Mesenchymal stem cell (in vitro differentiated cells and primary cell): Measurements from ENCODE around the gene BCL6B.
A peak's percentile ranks its signal among the peaks of the same experiment; 100 is the strongest.

Experiments
- DNase-seq: peaks from one replicate; pipeline ENCODE4 v3.0.0-alpha.2; 2013
- H2AFZ ChIP-seq: one replicate; pipeline ENCODE4 v1.6.1; 2013; ENCODE audit warnings: low read depth, mild to moderate bottlenecking, control low read depth, inconsistent platforms, low read length, moderate library complexity
- H2AK5ac ChIP-seq: 2 replicates; pipeline ENCODE4 v1.6.1; 2013; ENCODE audit warnings: low read length, moderate library complexity, mild to moderate bottlenecking, inconsistent platforms; ENCODE audit not compliant: severe bottlenecking
- H2BK120ac ChIP-seq: one replicate; pipeline ENCODE4 v1.6.1; 2013; ENCODE audit warnings: low read depth, mild to moderate bottlenecking, inconsistent platforms, low read length, moderate library complexity
- H2BK12ac ChIP-seq, 2 experiments: one replicate each; pipeline ENCODE4 v1.6.1; 2013; ENCODE audit warnings: inconsistent platforms in 2 of 2, low read length in 2 of 2, mild to moderate bottlenecking in 2 of 2, moderate library complexity in 2 of 2, control low read depth in 1 of 2
- H2BK15ac ChIP-seq: one replicate; pipeline ENCODE4 v1.6.1; 2013; ENCODE audit warnings: mild to moderate bottlenecking, low read depth, inconsistent platforms; ENCODE audit not compliant: poor library complexity, severe bottlenecking
- H2BK5ac ChIP-seq: 2 replicates; pipeline ENCODE4 v1.6.1; 2013; ENCODE audit warnings: low read depth, mild to moderate bottlenecking, low read length, control low read depth, inconsistent platforms; ENCODE audit not compliant: poor library complexity, severe bottlenecking
- H3K14ac ChIP-seq, 2 experiments: one replicate each; pipeline ENCODE4 v1.6.1; 2013; ENCODE audit warnings: inconsistent platforms in 2 of 2, low read length in 2 of 2, control low read depth in 1 of 2, mild to moderate bottlenecking in 1 of 2, moderate library complexity in 1 of 2
- H3K18ac ChIP-seq, 2 experiments: one replicate each; pipeline ENCODE4 v1.6.1; 2013; ENCODE audit warnings: inconsistent platforms in 2 of 2, low read length in 2 of 2, control low read depth in 1 of 2, low read depth in 1 of 2, mild to moderate bottlenecking in 1 of 2
- H3K23ac ChIP-seq, 2 experiments: one replicate each; pipeline ENCODE4 v1.6.1; 2013; ENCODE audit warnings: inconsistent platforms in 2 of 2, low read length in 2 of 2, mild to moderate bottlenecking in 2 of 2, moderate library complexity in 2 of 2, control low read depth in 1 of 2
- H3K27ac ChIP-seq: 2 replicates; pipeline ENCODE4 v1.5.1; 2013; ENCODE audit warnings: mild to moderate bottlenecking, moderate library complexity, low read length, control low read depth, inconsistent platforms; ENCODE audit not compliant: poor library complexity, severe bottlenecking
- H3K27me3 ChIP-seq, 2 experiments: 2 replicates each; pipeline versions ENCODE4 v1.6.1 to v1.7.0; 2013; ENCODE audit warnings: low read length in 2 of 2, mild to moderate bottlenecking in 2 of 2, moderate library complexity in 2 of 2, control low read depth in 1 of 2, inconsistent platforms in 1 of 2; ENCODE audit not compliant: control insufficient read depth in 1 of 2, insufficient read depth in 1 of 2
- H3K36me3 ChIP-seq, 2 experiments: 2 replicates each; pipeline versions ENCODE4 v1.6.1 to v1.7.0; 2013; ENCODE audit warnings: low read length in 2 of 2, control low read depth in 1 of 2, inconsistent platforms in 1 of 2, low read depth in 1 of 2, mild to moderate bottlenecking in 1 of 2; ENCODE audit not compliant: insufficient read depth in 2 of 2, control insufficient read depth in 1 of 2
- H3K4ac ChIP-seq, 2 experiments: one replicate each; pipeline ENCODE4 v1.6.1; 2013; ENCODE audit warnings: inconsistent platforms in 2 of 2, low read length in 2 of 2, mild to moderate bottlenecking in 2 of 2, moderate library complexity in 2 of 2, control low read depth in 1 of 2, low read depth in 1 of 2
- H3K4me1 ChIP-seq: 2 replicates; pipeline ENCODE4 v1.6.1; 2013; ENCODE audit warnings: low read depth, low read length, control low read depth; ENCODE audit not compliant: control insufficient read depth, insufficient read depth
- H3K4me2 ChIP-seq: 2 replicates; pipeline ENCODE4 v1.6.1; 2013; ENCODE audit warnings: low read length, mild to moderate bottlenecking, inconsistent platforms; ENCODE audit not compliant: poor library complexity, severe bottlenecking
- H3K4me3 ChIP-seq, 2 experiments: 2 replicates each; pipeline versions ENCODE4 v1.5.1 to v1.7.0; 2013; ENCODE audit warnings: low read length in 2 of 2, mild to moderate bottlenecking in 2 of 2, control low read depth in 1 of 2, low read depth in 1 of 2; ENCODE audit not compliant: insufficient read depth in 1 of 2
- H3K79me1 ChIP-seq: replicated peaks from 2 replicates; pipeline ENCODE4 v1.6.1; 2013; ENCODE audit warnings: mild to moderate bottlenecking, control low read depth, low read length, inconsistent platforms; ENCODE audit not compliant: poor library complexity, severe bottlenecking
- H3K9ac ChIP-seq: 2 replicates; pipeline ENCODE4 v1.7.0; 2013; ENCODE audit warnings: mild to moderate bottlenecking, low read length, moderate library complexity
- H3K9me3 ChIP-seq: 2 replicates; pipeline ENCODE4 v1.7.0; 2013; ENCODE audit warnings: mild to moderate bottlenecking, low read length; ENCODE audit not compliant: control insufficient read depth
- H4K8ac ChIP-seq: one replicate; pipeline ENCODE4 v1.6.1; 2013; ENCODE audit warnings: inconsistent platforms, mild to moderate bottlenecking, low read length, moderate library complexity
- H4K91ac ChIP-seq: one replicate; pipeline ENCODE4 v1.6.1; 2013; ENCODE audit warnings: mild to moderate bottlenecking, low read length, inconsistent platforms
- WGBS: methylation state at CpG from one replicate; pipeline ENCODE4 v1.1.7; 2013; ENCODE audit warnings: mixed read lengths; 5-methylcytosine and 5-hydroxymethylcytosine counted together

Gene BCL6B

GRCh38 chr17:7019367-7019766 is 3.5 kb upstream of the BCL6B start:
- WGBS, result 67% methylated on average over 10 of the region's 10 CpGs
- H2BK120ac ChIP-seq, result peak overlapping the region; percentile 75
- H4K91ac ChIP-seq, result no peak overlapping the region
- no peak overlapping the region for H3K27ac ChIP-seq
- DNase-seq, result no peak
- peak overlapping the region in 1 of 2 experiments; percentile 31 for H3K18ac ChIP-seq
- H2BK12ac ChIP-seq, result no peak overlapping the region
- H3K4me3 ChIP-seq, result peak overlapping the region in 1 of 2 experiments; percentile 78
- no peak overlapping the region for H2BK5ac ChIP-seq
- no peak overlapping the region for H3K23ac ChIP-seq
- no peak overlapping the region for H2AK5ac ChIP-seq
- H3K9me3 ChIP-seq, result no peaks in the 10 kb centered on the region
- H2BK15ac ChIP-seq, result no peak overlapping the region
- H3K36me3 ChIP-seq, result peaks cover 13 to 21% of the 10 kb centered on the region in 2 experiments
- H3K4me2 ChIP-seq, result no peak overlapping the region
- H2AFZ ChIP-seq, result no peak overlapping the region
- H3K4me1 ChIP-seq, result peaks cover 24% of the 10 kb centered on the region
- peaks cover 8% of the 10 kb centered on the region for H3K79me1 ChIP-seq
- H3K4ac ChIP-seq, result no peak overlapping the region
- H3K14ac ChIP-seq, result no peak overlapping the region
- H4K8ac ChIP-seq, result peak overlapping the region; percentile 93
- peaks cover 4 to 16% of the 10 kb centered on the region in 2 experiments for H3K27me3 ChIP-seq
- peak overlapping the region; percentile 90 for H3K9ac ChIP-seq

GRCh38 chr17:7019839-7020519 is 2.9 kb upstream of the BCL6B start:
- peak overlapping the region in 1 of 2 experiments; percentile 4 for H3K14ac ChIP-seq
- peak overlapping the region; percentile 93 for H4K8ac ChIP-seq
- H2AFZ ChIP-seq, result peak overlapping the region; percentile 33
- peak overlapping the region; percentile 31 to 34 for H3K18ac ChIP-seq
- peaks cover 8% of the 10 kb centered on the region for H3K79me1 ChIP-seq
- WGBS, result 29% methylated on average over 8 of the region's 16 CpGs
- peak overlapping the region; percentile 28 to 76 for H3K4ac ChIP-seq
- peak overlapping the region; percentile 18 to 78 for H3K4me3 ChIP-seq
- H3K36me3 ChIP-seq, result peaks cover 13 to 21% of the 10 kb centered on the region in 2 experiments
- peak overlapping the region in 1 of 2 experiments; percentile 65 for H3K23ac ChIP-seq
- no peaks in the 10 kb centered on the region for H3K9me3 ChIP-seq
- no peak overlapping the region for H2BK5ac ChIP-seq
- no peak overlapping the region for H2BK15ac ChIP-seq
- peaks cover 4 to 16% of the 10 kb centered on the region in 2 experiments for H3K27me3 ChIP-seq
- peak overlapping the region; percentile 75 for H2BK120ac ChIP-seq
- peak overlapping the region; percentile 85 for H4K91ac ChIP-seq
- H3K9ac ChIP-seq, result peak overlapping the region; percentile 90
- H3K4me2 ChIP-seq, result peak overlapping the region; percentile 37
- H3K4me1 ChIP-seq, result peaks cover 24% of the 10 kb centered on the region
- no peak overlapping the region for H3K27ac ChIP-seq
- peak overlapping the region in 1 of 2 experiments; percentile 10 for H2BK12ac ChIP-seq
- no peak overlapping the region for H2AK5ac ChIP-seq
- DNase-seq, result peak; percentile 54

GRCh38 chr17:7020894-7021664 is 1.8 kb upstream of the BCL6B start:
- 79% methylated on average over 11 of the region's 11 CpGs for WGBS
- H3K23ac ChIP-seq, result no peak overlapping the region
- peak overlapping the region; percentile 42 for H2AK5ac ChIP-seq
- H2BK15ac ChIP-seq, result no peak overlapping the region
- no peak overlapping the region for H3K4ac ChIP-seq
- no peak overlapping the region for H2BK5ac ChIP-seq
- no peak overlapping the region for H3K4me2 ChIP-seq
- H3K27me3 ChIP-seq, result peaks cover 4 to 16% of the 10 kb centered on the region in 2 experiments
- no peak overlapping the region for H4K91ac ChIP-seq
- no peak overlapping the region for H3K27ac ChIP-seq
- no peak for DNase-seq
- peaks cover 13 to 21% of the 10 kb centered on the region in 2 experiments for H3K36me3 ChIP-seq
- H3K18ac ChIP-seq, result no peak overlapping the region
- H3K14ac ChIP-seq, result no peak overlapping the region
- peak overlapping the region; percentile 90 for H3K9ac ChIP-seq
- H2BK120ac ChIP-seq, result no peak overlapping the region
- no peak overlapping the region for H4K8ac ChIP-seq
- no peaks in the 10 kb centered on the region for H3K9me3 ChIP-seq
- H2AFZ ChIP-seq, result no peak overlapping the region
- peak overlapping the region in 1 of 2 experiments; percentile 16 for H2BK12ac ChIP-seq
- H3K4me1 ChIP-seq, result peaks cover 18% of the 10 kb centered on the region
- peaks cover 7% of the 10 kb centered on the region for H3K79me1 ChIP-seq
- H3K4me3 ChIP-seq, result peak overlapping the region in 1 of 2 experiments; percentile 74
